Femur (tissue), 1 donor: Measurements from ENCODE around the gene FIGNL2.

Source experiments
- DNase-seq: peaks from one replicate; pipeline ENCODE4 v3.0.0-alpha.2; 2017

FIGNL2 gene

GRCh38 chr12:51852404-51853137 lies 4.1 kb upstream of the FIGNL2 start:
- DNase-seq, result no peak

DNA sequence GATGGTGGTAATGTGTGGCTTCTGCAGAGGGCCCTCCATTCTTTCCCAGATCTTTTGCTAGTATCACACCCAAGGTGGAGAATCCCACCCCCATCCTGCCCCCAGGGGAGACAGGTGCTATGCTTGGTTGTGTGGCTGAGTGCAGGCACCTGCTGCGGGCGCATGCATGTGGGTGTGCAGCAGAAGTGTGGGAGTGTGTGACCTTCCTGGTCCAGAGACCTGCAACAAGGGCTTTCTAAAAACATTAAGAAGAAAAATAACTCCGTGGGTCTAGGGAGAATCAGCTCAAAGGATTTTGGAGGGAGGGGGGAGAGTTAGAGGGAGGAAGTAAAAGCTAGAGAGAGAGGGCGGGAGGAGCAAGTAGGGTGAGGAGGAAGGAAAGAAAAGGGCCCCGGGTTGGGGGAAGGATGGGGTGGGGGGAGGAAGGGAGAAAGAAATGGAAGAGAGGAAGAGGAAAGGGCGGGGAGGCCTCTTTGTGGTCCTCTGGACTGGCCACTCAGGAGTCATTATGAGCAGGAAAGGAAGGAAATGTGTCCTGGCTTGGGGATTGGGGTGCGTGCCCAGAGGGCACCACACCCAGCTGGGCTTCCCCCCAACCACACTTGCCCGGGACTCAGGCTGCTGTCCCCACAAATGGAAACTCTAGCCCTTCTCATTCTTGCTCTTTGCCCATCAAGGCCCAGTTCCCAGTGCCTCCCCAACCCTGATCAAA lies 3.1 kb upstream of the FIGNL2 start:
- DNase-seq, result no peak

DNA sequence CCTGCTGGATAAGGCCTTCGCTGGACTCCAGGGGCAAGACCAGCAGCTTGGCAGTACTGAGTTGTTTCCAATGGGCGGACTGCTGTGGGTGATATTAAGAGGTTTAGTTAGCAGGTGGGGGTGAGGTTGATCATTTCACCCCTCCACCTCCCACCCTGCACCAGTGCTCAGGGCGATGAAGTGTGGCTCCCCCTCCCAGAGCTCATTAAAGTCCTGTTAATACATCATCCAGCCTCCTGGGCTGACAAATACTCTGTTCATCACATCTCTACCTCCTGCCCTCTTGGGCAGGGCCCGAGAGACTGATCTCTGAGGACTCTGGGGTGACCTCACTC lies 2.4 kb upstream of the FIGNL2 start:
- DNase-seq, result no peak

DNA sequence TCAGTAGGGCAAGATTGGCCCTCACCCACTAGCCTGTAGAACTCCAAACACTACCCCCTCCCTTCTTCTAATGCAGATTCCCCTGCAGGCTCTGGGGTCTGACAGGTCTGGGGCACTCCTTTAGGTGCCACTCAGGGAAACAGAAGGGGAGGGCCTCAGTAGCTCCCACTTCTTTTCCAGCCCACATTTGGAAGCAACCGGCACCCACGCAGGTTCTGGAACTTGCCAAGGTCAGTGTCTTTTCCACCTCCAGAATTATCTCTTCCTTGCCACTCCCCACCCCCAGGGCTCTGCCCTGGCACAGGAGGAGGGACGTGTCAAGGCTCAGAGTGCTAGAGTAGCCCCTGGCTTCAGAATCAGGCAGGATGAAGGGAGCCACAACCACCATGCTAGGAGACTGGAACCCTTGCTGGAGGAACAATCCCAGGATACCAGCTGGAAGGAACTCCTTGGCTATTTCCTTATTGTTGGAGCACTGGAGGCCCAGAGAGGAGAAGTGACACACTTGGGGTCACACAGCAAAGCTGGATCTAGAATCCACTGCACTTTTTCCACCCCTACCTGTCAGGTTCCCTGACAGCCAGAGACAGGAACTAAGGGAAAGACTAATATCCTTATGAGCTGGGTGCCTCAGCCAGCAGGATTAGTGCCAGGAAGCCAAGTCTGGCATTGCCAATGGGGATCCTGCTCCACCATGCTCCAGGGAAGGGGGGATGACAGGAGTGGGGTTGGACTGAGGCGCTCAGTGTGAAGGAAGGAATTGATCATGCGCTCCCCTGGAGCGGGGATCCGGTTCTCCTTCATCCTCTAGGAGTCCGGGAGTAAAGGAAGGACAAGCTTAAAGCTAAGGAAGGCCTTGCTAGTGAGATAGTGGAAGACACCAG lies 1.8 kb upstream of the FIGNL2 start:
- no peak for DNase-seq

DNA sequence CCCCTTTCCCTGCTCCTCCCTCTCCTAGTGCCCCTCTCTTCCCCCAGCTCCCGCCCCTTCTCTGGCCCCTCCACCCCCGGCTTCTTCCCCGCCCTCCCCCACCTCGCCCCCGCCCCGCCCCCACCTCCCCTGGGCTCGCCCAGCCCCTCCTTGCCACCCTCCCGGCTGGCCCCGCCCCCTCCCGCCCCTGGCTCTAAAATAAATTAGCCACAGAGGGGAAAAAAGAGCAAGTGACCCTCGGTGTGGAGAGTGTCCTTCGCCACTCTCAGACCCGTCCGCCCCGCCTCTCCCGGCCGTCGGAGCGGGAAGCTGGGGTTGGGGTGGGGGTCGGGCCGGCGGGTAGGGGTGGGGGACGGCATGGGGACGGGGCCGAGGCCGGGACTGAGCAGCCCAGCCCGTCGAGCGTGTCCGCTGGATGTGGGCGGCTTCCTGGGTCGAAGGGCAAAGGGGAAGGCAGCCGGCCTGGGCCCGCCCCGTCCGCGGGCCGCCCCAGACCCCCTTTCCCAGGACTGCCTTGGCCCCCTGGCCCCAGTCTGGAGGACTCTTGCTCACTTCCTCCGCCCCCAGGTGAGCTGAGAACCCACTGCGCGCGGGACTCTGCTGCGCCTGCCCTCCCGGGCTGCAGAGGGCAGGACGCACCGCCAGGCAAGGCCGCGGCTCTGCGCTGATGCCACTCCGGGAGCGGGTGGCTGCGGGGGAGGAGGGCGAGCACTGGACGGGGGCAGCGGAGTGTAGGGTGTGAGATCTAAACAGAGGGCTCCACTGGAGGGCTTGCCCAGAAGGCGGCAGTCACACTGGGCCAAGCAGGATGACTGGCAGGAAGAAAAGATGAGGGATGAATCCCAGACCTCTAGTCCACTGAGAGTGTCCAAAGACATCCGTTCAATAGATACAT lies 570 bp upstream of the FIGNL2 start:
- DNase-seq, result peak; percentile 66

DNA sequence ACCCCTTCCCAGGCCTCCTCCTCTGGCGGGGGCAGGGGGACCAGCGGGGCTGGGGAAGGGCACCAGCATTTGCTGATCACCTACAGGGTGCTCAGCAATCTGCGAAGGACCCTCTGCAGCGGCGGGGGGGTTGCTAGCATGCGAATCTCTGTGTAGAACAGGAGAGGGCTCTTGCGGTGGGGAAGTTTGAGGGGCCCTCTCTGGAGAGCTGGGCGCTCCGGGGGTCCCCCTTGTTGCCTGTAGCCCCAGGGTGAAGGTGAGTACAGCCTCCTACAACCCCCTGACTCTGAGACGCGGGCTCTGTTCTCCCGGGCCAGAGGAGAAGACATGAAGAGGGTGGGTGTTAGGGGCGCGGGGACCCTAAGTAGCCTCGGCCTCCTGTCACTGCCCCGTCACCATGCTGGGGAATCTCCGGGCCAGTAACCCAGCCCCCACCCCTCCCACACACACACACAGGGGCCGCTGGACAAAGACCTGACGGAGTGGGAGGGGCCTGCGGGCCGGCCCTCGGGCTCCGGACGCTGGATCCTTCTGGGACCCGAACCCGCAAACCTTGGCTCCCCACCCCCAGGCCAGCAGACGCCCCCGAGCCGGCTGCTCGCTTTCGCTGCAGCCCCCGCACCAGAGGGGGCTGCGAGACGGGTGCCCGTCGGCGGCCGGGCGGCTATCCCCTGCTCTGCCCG lies 734 bp downstream of the FIGNL2 start:
- peak; percentile 64 for DNase-seq

DNA sequence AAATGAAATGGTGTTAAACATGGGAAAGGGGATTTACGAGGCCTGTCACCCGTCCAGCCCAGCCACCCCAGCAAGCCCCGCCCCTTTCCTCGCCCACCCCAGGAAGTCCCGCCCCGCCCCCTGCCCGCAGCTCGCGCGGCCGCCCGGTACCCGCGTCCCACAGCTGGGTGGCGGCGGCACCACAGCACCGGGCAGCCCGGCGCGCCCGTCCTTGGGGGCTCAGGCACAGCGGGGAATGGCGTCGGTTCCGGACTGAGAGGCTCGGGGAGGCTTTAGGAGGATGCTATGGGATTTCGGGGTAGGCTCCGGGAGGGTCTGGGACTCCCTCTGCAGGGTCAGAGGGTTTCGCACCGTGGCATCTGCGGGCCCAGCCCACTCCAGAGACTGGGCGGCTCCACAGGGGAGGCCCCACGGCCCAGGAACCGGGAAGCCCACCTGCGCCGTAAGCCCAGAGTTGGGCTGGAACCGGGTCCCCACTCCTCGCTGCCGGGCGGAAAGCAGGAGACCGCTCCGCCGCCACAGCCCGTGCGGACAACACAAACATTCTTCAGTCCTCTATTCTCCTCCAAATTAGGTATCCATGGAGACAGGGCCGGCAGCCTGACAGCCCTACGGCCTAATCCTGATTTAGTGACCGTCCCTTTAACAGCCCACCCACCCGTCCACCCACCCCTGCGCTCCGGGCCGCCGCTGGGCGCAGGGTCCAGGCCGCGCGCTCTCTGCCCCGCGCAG lies 1.4 kb downstream of the FIGNL2 start:
- DNase-seq, result peak; percentile 78

DNA sequence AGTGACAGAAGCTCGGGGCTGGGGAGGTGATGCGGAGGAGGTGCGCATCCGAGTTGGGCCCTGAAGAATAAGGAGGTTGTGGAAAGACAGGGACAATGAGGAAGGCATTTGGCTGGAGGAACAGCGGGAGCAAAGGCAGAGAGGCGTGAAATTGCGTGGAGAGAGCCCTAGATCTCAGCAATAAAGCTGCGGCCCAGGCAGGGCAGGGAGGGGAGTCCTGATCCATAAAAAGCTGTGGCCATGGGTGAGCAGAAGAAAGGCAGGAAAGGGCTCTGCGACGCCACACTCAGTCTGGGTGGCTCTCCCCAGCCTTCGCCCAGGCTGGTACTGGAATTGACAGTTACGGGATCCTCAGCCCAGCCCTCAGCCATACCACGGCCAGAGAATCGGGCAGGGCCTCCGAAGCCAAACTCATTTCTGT lies 2.2 kb downstream of the FIGNL2 start:
- no peak for DNase-seq

GRCh38 chr12:51845482-51845881 lies 3.0 kb downstream of the FIGNL2 start:
- DNase-seq, result no peak

GRCh38 chr12:51844854-51845253 lies 3.7 kb downstream of the FIGNL2 start:
- no peak for DNase-seq

- no peak for DNase-seq
Observed at GRCh38 chr12:51841727-51842126, 6.8 kb downstream of the FIGNL2 start.

DNA sequence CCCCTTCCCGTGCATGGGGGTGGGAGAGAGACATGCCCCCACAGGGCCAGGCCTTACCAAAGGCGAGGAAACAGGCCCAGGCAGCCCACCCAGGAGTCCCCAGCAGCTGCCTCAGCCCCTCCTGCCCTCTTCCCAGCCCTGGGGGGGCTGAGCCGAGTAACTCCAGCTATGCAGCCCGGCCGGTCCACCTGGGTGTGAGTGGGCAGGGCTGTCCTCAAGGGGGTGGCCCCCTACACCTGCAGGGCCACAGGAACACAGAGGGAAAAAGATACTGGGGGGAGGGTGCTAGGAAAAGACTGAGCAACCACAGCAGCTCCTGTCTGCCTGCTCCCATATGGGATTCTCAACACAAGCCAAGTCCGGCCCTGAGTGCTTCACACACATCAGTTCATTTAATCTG lies 7.6 kb downstream of the FIGNL2 start:
- no peak for DNase-seq

DNA sequence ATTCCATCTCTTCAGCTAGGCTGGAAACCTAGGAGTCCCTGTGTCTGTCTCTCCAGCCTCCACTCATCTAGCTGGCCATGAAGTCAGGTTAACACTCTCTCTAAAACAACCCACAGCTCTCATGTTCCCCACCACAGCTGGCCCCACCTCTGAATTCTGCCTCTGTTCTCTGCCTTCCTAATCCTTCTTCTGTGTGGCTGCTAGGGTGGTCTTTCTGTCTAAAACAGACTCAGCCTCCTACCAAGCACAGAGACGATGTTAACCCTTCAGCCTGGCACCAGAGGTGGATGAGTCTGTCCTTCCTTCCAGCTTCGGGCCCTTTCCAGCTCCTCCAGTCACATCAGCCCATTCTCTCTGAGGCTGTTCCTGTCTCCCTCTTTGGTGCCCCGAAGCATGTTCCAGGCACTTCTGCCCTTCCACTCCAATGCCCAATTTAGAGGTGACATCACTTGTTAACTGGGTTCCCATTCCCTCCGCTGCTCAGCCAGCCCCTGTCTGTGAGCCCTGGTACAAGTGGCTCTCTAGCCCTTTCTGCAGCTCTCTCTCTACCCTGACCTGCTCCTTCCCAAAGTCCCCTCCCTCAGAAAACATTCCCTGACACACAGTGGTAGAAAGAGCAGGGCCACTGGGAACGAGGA lies 9.1 kb downstream of the FIGNL2 start:
- DNase-seq, result no peak

DNA sequence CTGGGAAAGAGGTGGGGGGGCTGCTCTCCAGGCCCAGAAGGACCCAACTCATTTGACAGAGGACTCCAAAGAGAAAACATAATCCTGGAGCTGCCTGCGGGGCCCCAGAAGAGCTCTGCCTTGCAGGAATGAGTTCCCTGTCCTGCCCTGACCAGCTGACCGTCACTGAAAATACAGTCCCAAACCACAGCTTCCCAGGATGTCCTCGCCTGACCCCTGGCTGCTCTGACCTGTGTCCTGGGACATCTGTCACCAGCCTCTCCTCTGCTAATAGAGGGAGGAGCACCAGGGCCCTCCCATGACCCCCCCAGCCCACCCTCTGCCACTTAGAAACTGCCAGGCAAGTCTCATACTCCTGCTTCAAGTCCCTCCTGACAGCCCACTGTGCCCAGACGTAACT lies 9.8 kb downstream of the FIGNL2 start:
- DNase-seq, result no peak

- DNase-seq, result no peak
Observed at GRCh38 chr12:51838036-51838435, 10.5 kb downstream of the FIGNL2 start.

DNA sequence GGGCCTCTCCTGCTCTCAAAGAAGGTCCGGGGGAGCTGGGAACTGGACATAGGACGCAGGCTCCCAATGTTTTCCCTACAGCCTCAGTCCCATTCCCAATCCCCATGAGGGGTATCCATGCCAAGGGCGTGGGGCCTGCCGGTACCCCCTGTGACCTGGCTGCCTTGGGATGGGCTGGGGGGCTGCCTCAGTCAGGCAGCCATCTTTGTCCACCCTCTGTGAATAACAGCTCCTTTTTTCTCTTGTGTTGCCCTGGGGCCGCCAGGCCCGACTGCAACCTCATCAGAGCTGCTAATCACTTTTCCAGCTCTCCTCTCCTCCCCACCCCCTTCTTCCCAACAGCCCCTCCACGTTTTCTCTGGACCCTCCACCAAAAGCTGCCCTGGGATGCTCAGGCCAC lies 11.2 kb downstream of the FIGNL2 start:
- DNase-seq, result no peak

GRCh38 chr12:51836827-51837173 lies 11.7 kb downstream of the FIGNL2 start:
- DNase-seq, result no peak

DNA sequence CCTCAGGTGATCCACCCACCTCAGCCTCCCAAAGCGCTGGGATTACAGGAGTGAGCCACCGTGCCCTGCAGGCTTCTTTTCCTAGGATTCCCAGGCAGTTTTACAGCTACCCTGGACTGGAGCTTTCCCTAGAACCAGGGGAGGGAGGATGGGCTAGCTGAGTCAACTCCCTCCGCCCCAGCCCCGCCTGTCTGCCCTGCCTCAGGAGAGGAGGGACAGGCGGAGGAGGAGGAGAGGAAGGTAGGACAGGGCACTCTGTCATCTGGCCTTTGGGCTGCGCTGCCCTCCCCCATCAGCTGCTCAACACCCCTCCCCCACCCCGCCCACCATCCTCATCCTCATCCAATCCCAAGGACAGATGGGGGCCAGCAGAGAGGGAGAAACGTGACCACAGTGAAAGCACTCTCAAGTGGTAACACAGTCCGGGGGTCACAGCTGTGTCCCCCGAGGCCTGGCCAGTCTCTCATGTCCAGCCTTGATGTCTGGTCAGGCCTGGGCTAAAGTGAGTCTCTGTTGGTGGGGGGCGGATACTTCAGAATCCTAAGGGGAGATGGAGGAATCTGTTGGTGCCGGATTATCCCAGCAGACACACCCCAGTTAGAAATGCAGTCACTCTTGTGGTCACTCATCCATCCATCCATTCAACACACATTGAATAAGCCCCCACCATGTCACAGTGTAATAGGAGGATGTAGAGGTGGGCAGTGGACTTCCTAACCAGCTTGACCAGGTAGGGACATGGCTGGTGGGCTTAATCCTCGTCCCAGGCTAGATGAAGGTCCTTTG lies 12.3 kb downstream of the FIGNL2 start:
- DNase-seq, result no peak

DNA sequence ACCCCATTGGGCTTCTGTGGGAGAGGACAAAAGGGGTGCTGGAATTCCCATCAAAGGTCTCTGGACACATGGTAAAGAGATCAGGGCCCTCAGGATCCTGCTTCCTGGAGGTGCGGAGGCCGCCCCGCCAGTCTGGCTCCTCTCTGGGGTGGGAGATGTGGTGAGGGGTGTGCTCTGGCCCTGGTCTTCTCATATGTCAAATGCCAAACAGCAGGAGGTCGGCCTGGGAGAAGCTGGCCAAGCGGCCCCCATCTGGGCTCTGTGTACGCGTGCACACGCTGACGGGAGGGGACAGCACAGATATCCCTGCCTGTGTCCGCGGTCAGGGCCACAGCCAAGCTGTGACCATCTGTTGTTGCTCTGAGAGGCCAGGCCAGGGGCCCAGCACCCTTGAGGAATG lies 14.1 kb downstream of the FIGNL2 start:
- no peak for DNase-seq
